Psoas muscle (tissue), 8 donors: ENCODE measurements around the gene PRKRIP1. TPM values are rescaled to one million over a fixed set of nuclear protein-coding genes. Genes with fewer than 3 reads are reported as not detected.

ENCODE experiments used
- ATAC-seq, 4 donors: fragments of 200-7000 bp; cut with Tn5 transposase; one replicate each; pipeline ENCODE4 v1.9.1; 2020; ENCODE audit warnings: moderate library complexity in 3 of 4, mild to moderate bottlenecking in 2 of 4
- DNase-seq, 2 donors: peaks; one replicate each; pipeline ENCODE4 v3.0.0-alpha.2; 2020
- H3K27ac ChIP-seq: fragments of 200-600 bp; one replicate; pipeline ENCODE4 v1.8.0; 2022
- H3K27me3 ChIP-seq, 3 donors: fragments of 200-600 bp in 1 of 3; one replicate each; pipeline versions ENCODE4 v1.6.1 to v1.8.0; 2013 to 2022; ENCODE audit warnings: low read length in 2 of 3, mild to moderate bottlenecking in 2 of 3, moderate library complexity in 1 of 3; ENCODE audit not compliant: insufficient read depth in 3 of 3
- H3K36me3 ChIP-seq, 2 donors: fragments of 200-600 bp in 1 of 2; one replicate each; pipeline versions ENCODE4 v1.6.1 to v1.8.0; 2013 to 2022; ENCODE audit warnings: low read depth in 1 of 2, mild to moderate bottlenecking in 1 of 2, moderate library complexity in 1 of 2; ENCODE audit not compliant: insufficient read depth in 1 of 2
- H3K4me1 ChIP-seq: fragments of 200-600 bp; one replicate; pipeline ENCODE4 v1.8.0; 2022
- H3K4me3 ChIP-seq: fragments of 200-600 bp; one replicate; pipeline ENCODE4 v1.8.0; 2022; ENCODE audit warnings: mild to moderate bottlenecking
- H3K9me3 ChIP-seq: fragments of 200-600 bp; one replicate; pipeline ENCODE4 v1.8.0; 2022
- CTCF ChIP-seq: fragments of 200-600 bp; IDR thresholded peaks from one replicate; pipeline ENCODE4 v1.8.0; 2022; ENCODE audit warnings: antibody characterized with exemption
- WGBS, 3 donors: extraction: QIAGEN DNeasy Blood & Tissue Kit; methylation state at CpG; one replicate each; pipeline versions ENCODE4 v1.1.6 to v1.1.7; 2013; 5-methylcytosine and 5-hydroxymethylcytosine counted together
- intact Hi-C, 2 donors: fragments of 100-400 bp; cut with DNase I; formaldehyde crosslinking; loops; one replicate each; pipeline versions ENCODE4 v1.11.0 to v1.14.2; 2022
- polyA plus RNA-seq, 3 donors: library from polyadenylated mRNA; stranded (reverse); fragments of 200-250 nt; gene quantifications; one replicate each; pipeline ENCODE4 v1.2.3, GENCODE V29; 2013
- total RNA-seq, 4 donors: library from RNA; stranded (reverse); fragmentation: NEBNext Ultra II Directional in 2 of 4; extraction: Animal tissue kit (Norgen Biotek cat#: 25700) in 2 of 4; gene quantifications; one replicate each; pipeline versions ENCODE4 v1.2.1 to v1.2.4, GENCODE V29; 2021 to 2023
- donor health status: healthy with polysubstance abuse.
- donor health status: DM: no; HTN: no; CAD: no; lungs with moderate emphysema.
- donor health status: Bipolar disorder and iron deficiency.
- donor health status: healthy.
- donor health status: DM: yes; HTN: yes; CAD: no.
- donor health status: DM: no; HTN: no; CAD: no.
- donor health status: DM: no; HTN: no; CAD: no.
- donor health status: DM: yes; HTN: yes; CAD: no.

The PRKRIP1 gene
- total and polyA plus RNA-seq, 7 donors: 9.7 to 20.4 (median 15.8) TPM

GRCh38 chr7:102429141-102429899 lies 33.2 kb downstream of the PRKRIP1 start:
- Histone ChIP-seq H3K36me3 (peaks cover 2 to 37% of the 10 kb centered on the region in 2 donors), H3K9me3 (no peaks in the 10 kb centered on the region), H3K27ac (no peak overlapping the region), H3K27me3 (no peaks in the 10 kb centered on the region), H3K4me1 (peaks cover 3% of the 10 kb centered on the region), H3K4me3 (no peak overlapping the region)
- no peak for TF ChIP-seq CTCF
- 87 to 93% (median 89%) methylated on average over 8 to 10 of the region's 10 CpGs for WGBS, 3 donors
- intact Hi-C loops: no loop called here
- no peak for DNase-seq
- ATAC-seq: no peak

DNA sequence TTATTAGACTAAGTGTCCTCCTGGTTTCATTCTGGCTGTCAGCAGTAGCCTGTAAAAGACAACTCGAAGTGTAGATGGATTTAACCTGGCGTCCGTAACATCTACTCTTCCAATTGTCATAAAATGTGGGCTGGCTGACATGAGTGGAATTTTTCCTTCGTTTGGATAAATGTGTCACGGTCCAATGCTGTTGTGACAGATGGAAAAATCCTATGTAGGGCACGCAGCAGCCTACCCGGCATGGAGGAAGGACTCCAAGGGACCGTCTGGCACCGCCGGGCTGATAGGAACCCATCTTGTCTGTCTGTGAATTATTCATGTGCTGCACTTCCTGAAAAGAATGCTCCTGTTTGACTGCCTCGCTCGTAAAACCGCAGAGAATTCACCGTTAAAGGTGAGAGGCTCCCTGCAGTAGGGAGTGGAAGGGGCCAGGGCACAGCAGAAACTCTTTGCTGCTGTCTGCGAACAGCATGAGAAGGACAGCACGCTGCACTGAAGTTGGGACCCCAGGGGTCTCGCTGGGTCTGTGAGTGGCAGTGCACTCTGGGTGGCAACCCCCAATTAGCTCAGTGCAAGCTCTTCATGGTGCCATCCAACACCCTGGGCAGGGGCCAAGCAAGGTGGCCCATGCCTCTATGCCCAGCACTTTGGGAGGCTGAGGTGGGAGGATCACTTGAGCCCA lies 35.6 kb downstream of the PRKRIP1 start:
- peaks cover 0 to 13% of the 10 kb centered on the region in 2 donors for H3K36me3 ChIP-seq
- intact Hi-C loops: no loop called here
- no peaks in the 10 kb centered on the region for H3K9me3 ChIP-seq
- H3K27me3 ChIP-seq: no peaks in the 10 kb centered on the region
- no peak overlapping the region for H3K4me3 ChIP-seq
- no peak for DNase-seq
- WGBS, 3 donors: 33 to 43% (median 36%) methylated on average over 17 of the region's 17 CpGs
- peak in 2 of 4 donors; percentile 15 to 25 for ATAC-seq
- H3K4me1 ChIP-seq: peaks cover 3% of the 10 kb centered on the region
- H3K27ac ChIP-seq: no peak overlapping the region
- TF ChIP-seq CTCF: no peak

GRCh38 chr7:102432442-102433218 lies 36.5 kb downstream of the PRKRIP1 start:
- WGBS, 3 donors: 19 to 32% (median 25%) methylated on average over 22 to 27 of the region's 27 CpGs
- no peak overlapping the region for H3K27ac ChIP-seq
- TF ChIP-seq CTCF: no peak

GRCh38 chr7:102433219-102434038 lies 37.3 kb downstream of the PRKRIP1 start, which contains the start of gene ORAI2:
ORAI2 (plus strand) TSS chr7:102433575; CDS start chr7:102438957, 5,382 bp downstream.
- H3K4me1 ChIP-seq: peaks cover 3% of the 10 kb centered on the region
- TF ChIP-seq CTCF: no peak
- no peaks in the 10 kb centered on the region for H3K27me3 ChIP-seq
- peak; percentile 83 to 86 for DNase-seq
- ATAC-seq: peak; percentile 69 to 89 (median 76)
- WGBS, 3 donors: 1 to 4% (median 2%) methylated on average over 24 to 90 of the region's 90 CpGs
- H3K4me3 ChIP-seq: peak within 1 kb of the TSS; percentile 79
- no peaks in the 10 kb centered on the region for H3K9me3 ChIP-seq
- intact Hi-C loops: no loop called here
- no peak within 1 kb of the TSS for H3K27ac ChIP-seq
- no peaks in the 10 kb centered on the region for H3K36me3 ChIP-seq

More at GRCh38 chr7:102432442-102433218, 36.5 kb downstream of the PRKRIP1 start:
- intact Hi-C loops: no loop called here
- peak in 3 of 4 donors; percentile 24 to 47 (median 35) for ATAC-seq
- DNase-seq: no peak
- peaks cover 0 to 4% of the 10 kb centered on the region in 2 donors for H3K36me3 ChIP-seq
- peak overlapping the region; percentile 79 for H3K4me3 ChIP-seq
- no peaks in the 10 kb centered on the region for H3K27me3 ChIP-seq
- peaks cover 3% of the 10 kb centered on the region for H3K4me1 ChIP-seq
- H3K9me3 ChIP-seq: no peaks in the 10 kb centered on the region
